GM13976 (cell line): ENCODE measurements around the gene TM9SF3.

Experiments used
- DNase-seq: peaks from one replicate; pipeline ENCODE4 v3.0.0; 2012; ENCODE audit warnings: low spot score
- CTCF ChIP-seq: IDR thresholded peaks from 2 replicates; pipeline ENCODE4 v1.5.1; 2012; ENCODE audit warnings: borderline replicate concordance, mild to moderate bottlenecking; ENCODE audit not compliant: insufficient read depth; ENCODE audit errors: extremely low read depth, missing control alignments, control extremely low read depth
- in situ Hi-C: fragments of 300-500 bp; cut with MboI; formaldehyde crosslinking; loops from one replicate; pipeline ENCODE4 v1.12.0; 2022; ENCODE audit warnings: low sequenced_read_pairs, mixed read lengths, inconsistent platforms; ENCODE audit not compliant: unreplicated experiment

TM9SF3 gene

GRCh38 chr10:96507044-96507443 is 79.8 kb downstream of the TM9SF3 start:
- no peak for DNase-seq
- in situ Hi-C loops = no loop called here
- no peak for TF ChIP-seq CTCF

DNA sequence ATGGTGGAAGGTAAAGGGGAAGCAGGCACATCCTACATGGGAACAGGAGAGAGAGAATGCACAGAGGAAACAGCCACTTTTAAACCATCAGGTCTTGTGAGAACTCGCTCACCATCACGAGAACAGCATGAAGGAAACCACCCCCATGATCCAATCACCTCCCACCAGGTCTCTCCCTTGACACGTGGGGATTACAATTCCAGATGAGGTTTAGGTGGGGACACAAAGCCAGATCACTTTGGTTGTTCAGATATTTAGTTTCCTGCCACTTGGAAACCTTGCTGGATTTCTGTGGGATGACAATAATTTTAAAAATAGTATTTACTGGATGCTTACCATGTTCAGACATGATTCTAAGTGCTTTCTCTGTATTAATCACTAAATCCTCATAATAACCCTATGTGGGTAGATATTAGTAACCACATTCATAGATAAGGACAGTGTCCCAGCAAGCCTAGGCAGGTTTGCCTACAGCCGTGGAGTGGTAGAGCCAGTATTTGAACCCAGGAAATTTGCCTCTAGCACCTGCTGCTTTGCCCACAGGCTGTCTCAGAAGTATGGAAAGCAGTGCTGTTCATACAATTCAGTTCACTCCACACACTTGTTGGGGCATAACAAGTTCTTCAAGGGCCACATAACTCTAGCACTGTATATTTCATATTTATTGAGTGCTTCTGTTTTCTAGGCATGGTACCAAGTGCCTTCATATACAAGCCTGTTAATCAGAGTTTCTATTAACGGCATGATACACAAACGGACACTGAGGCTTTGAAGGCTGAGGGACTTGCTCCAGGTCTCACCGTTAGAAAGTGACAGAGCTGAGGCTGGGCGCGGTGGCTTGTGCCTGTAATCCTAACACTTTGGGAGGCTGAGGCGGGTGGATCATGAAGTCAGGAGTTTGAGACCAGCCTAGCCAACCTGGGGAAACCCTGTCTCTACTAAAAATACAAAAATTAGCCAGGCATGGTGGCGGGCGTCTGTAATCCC is 81.4 kb downstream of the TM9SF3 start:
- in situ Hi-C loops = no loop called here
- no peak for TF ChIP-seq CTCF
- no peak for DNase-seq

DNA sequence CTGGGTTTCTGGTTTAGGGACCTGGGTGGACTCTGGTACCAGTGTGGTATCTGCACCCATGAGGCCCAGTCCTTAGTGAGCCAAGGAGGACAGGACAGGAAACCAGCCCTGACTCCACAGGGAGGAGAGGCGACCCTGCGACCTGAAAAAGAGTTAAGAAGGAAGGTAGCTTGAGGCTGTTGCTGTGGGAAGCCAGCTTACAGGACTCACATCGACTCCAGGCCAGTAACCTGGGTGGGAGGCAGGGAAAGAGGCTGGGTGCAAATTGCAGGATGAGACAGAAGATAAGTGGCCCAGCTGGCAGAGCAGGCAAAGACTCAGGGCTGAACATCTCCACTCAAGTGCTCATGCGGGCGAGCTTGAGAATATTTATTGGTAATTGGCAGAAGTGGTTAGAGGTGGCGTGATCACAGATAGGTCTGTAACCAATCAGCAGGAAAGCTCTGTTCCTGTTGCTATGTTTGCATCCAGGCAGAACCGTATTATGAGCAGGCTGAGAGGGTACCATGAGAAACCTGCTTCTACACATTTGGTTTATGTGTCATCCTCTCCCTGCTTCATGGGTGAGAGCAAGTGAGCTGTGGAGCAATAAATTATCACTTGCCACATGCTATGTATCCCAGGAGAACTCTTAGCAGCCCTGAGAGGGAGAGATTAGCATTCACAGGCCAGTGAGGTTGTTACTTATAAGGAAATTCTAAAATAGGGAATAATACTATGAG is 84.1 kb downstream of the TM9SF3 start:
- no peak for TF ChIP-seq CTCF
- DNase-seq = peak; percentile 4
- in situ Hi-C loops = no loop called here

GRCh38 chr10:96501985-96502384 is 84.8 kb downstream of the TM9SF3 start:
- TF ChIP-seq CTCF = no peak
- in situ Hi-C loops = no loop called here
- DNase-seq = peak; percentile 2

- DNase-seq = no peak
- in situ Hi-C loops = no loop called here
- no peak for TF ChIP-seq CTCF
Observed at GRCh38 chr10:96500519-96500918, 86.3 kb downstream of the TM9SF3 start.

DNA sequence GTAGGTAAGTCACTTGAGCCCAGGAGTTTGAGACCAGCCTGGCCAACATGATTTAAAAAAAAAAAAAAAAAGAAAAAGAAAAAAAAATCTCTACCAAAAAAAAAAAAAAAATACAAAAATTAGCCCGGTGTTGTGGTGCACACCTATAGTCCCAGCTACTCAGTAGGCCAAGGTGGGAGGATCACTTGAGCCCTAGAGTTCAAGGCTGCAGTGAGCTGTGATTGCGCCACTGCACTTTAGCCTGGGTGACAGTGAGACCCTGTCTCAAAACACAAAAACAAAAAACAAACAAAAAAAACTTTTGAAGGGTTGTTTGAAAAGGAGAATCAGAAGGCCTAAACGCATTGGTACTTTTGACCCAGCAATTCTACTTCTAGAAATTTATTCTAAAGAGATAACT is 86.8 kb downstream of the TM9SF3 start:
- TF ChIP-seq CTCF = no peak
- in situ Hi-C loops = no loop called here
- no peak for DNase-seq
